Measurements from ENCODE around the gene C18orf32.
"Not testable (repeated sequence)": the region's sequence is repeated elsewhere in the genome, so short reads cannot be mapped to it uniquely, and the experiment has no call there.

The C18orf32 gene

GRCh38 chr18:49486953-49487710 is at the start of gene C18orf32:
Gene C18orf32 (minus strand): TSS chr18:49487234. CDS start chr18:49483748, 3,486 bp downstream.
- peak; percentile 70 for DNase-seq

DNA sequence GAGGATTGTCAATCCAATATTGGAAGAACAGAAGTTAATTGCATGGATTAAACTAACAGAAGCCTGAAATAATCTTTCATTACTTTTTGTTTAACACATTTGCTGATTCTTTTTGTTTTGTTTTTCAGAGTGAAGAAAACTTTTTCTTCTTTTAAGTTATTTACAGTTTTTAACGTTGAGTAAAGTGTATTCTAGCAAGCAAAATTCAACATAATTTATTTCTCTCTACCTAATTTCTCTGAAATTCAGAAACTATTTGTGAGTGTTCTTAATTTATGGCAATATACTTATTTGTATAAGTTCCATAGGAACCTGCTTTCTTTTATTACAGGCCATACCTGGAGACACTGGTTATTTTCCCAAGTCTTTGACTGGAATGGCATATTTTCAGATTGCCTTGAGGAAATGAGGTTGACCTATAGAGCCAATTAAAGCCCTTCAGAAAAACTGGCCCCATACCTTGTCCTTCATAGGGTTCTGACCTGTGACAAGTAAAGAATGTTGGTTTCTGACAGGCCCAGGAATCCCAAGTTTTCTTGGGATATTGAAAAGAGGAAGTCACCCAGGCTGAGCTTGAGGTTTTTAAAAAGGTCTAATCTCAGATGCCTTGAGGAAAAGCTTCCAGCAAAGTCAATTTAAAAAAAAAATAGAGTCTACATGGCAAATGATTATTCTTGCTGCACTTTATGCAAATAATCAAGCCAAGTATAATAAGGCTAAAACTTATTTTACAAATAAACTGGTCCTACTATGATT is 48.0 kb upstream of the C18orf32 start:
- DNase-seq: no peak

GRCh38 chr18:49531678-49532153 is 44.7 kb upstream of the C18orf32 start:
- no peak for DNase-seq

GRCh38 chr18:49529596-49529995 is 42.6 kb upstream of the C18orf32 start:
- DNase-seq: no peak

GRCh38 chr18:49527631-49528327 is 40.7 kb upstream of the C18orf32 start:
- no peak for DNase-seq

GRCh38 chr18:49525981-49526380 is 38.9 kb upstream of the C18orf32 start:
- no peak for DNase-seq

- DNase-seq: no peak
Observed at GRCh38 chr18:49524951-49525350, 37.9 kb upstream of the C18orf32 start.

- DNase-seq: no peak
Observed at GRCh38 chr18:49524349-49524748, 37.3 kb upstream of the C18orf32 start.

DNA sequence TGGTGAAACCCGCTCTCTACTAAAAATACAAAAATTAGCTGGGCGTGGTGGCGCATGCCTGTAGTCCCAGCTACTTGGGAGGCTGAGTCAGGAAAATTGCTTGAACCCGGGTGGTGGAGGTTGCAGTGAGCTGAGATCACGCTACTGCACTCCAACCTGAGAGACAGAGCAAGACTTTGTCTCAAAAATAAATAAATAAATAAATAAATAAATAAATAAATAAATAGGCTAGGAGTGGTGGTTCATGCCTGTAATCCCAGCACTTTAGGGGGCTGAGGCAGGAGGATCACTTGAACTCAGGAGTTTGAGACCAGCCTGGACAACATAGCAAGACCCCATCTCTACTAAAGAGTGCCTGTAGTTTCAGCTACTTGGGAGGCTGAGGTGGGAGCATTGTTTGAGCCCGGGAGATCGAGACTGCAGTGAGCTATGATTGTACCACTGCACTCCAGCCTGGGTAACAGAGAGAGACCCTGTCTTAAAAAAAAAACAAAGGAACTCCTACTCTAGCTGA is 36.6 kb upstream of the C18orf32 start:
- not testable (repeated sequence) for DNase-seq

GRCh38 chr18:49521216-49521835 is 34.3 kb upstream of the C18orf32 start:
- no peak for DNase-seq

GRCh38 chr18:49520661-49521145 is 33.7 kb upstream of the C18orf32 start:
- DNase-seq: no peak

DNA sequence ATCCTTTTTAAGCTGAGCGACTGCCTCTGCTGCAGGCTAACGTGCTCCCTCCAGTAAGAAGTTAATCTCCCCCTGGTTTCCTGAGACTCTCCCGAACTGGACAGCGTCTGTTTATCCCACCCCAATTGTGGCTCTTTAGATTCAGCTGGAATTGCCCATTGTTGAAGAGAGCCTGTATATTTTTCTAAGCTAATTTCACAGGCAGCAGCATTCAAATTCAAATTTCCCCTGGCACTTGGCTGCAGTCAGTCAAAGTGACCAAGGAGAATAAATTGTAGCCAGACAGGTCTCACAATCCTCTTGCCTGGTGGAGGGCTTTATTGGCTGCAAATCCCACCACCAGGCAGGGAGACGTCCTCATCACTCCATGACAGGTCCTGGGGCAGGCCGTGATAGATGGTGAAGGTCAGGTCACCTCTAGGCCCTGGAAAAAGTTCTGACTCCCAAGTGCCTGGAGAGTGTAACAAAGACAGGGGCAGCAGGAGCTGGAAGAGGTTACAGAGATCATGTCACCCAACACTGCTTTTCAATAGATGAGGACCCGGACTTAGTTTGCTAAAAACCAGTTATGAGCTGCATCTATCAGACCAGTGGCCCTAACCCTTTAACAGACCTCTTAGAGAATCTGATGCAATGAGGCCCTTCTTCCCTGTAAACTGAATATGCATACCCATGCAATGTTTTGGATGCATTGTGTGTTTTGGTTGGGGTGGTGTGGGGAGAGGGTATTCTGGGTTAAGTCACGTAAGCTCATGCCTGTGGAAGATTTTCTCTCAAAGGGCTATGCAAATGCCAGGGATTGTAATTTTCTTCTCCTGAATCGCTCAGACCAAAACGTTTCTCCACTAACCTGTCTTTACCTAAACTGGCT is 32.3 kb upstream of the C18orf32 start:
- no peak for DNase-seq

DNA sequence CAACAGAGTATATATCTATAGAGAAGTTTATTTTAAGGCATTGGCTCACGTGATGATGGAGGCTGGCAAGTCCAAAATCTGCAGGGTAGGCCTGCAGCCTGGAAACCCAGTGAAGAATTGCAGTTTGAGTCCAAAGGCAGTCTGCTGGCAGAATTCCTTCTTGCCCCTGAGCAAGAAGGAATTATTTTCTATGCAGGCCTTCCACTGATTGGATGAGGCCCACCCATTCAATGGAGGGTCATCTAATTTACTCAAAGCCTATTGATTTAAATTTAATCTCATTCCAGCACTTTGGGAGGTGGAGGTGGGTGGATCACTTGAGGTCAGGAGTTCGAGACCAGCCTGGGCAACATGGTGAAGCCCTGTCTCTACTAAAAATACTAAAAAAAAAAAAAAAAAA is 30.4 kb upstream of the C18orf32 start:
- no peak for DNase-seq

DNA sequence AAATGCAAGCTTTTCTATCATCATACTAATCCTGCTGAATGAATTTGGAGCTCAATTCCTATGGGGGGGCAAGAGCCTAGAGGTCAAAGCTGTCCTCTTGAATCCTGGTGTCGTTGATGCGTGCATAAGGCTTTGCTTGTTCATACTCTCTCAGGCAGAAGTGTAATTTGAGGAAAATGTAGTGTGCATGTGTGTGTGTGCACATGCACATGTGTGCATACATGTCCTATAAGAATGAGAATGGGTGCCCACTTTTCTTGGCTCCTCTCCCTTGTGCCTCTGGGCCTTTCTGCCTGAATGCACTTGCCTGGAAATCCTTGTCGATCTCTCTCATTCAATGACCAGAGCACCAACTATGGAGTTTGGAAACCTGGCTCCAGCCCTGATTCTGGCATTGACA is 28.5 kb upstream of the C18orf32 start:
- DNase-seq: no peak

DNA sequence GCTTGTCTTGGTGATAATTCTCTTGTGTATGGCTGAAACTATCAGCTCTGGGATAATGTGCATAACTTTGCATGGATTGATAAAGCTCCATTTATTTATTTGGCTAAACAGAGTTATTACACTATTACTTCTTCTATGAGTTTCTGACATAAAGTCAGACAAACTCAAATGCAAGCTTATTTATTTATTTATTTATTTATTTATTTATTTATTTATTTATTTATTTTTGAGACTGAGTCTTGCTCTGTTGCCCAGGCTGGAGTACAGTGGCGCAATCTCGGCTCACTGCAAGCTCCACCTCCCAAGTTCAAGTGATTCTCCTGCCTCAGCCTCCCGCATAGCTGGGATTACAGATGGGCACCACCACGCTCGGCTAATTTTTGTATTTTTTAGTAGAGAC is 28.0 kb upstream of the C18orf32 start:
- not testable (repeated sequence) for DNase-seq

- DNase-seq: no peak
Observed at GRCh38 chr18:49514577-49514976, 27.5 kb upstream of the C18orf32 start.

DNA sequence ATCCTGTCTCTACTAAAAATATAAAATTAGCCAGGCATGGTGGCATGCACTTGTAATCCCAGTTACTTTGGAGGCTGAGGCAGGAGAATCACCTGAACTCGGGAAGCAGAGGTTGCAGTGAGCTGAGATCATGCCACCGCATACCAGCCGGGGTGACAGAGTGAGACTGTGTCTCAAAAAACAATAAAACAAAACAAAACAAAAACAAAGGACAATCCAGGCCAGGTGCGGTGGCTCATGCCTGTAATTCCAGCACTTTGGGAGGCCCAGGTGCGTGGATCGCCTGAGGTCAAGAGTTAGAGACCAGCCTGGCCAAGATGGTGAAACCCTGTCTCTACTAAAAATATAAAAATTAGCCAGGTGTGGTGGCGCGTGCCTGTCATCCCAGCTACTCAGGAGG is 25.8 kb upstream of the C18orf32 start:
- not testable (repeated sequence) for DNase-seq

GRCh38 chr18:49510393-49511115 is 23.5 kb upstream of the C18orf32 start:
- DNase-seq: peak; percentile 14

DNA sequence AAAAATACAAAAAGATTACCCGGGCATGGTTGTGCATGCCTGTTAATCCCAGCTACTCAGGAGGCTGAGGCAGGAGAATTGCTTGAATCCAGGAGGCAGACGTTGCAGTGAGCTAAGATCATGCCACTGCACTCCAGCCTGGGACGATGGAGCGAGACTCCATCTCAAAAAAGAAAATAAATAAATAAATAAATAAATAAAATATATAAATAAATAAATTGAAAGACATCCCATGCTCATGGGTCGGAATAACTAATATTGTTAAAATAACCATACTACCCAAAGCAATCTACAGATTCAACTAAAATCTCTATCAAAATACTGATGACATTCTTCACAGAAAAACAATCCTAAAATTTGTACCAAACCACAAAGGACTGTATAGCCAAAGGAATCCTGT is 19.4 kb upstream of the C18orf32 start:
- DNase-seq: not testable (repeated sequence)

DNA sequence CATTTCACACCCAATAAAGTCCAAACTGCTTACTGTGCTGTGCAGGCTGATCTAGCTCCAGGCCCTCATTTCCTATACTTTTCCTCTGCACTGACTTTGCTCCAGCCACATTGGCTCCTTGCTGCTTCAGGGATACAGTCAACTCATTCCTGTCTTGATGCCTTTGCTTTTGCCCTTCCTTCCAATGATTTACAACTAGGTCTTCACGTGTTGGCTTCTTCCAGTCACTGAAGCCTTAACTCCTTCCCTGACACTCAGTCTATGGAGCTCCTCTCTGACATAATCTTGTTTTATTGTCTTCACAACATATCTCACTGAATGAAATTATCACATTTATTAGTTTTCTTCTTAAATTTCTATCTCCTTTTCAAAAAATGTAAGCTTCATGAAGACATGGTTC is 16.9 kb upstream of the C18orf32 start:
- DNase-seq: no peak

Measured in NCI-H1048 (cell line).